Measurements from ENCODE around the gene HSBP1.

Gene HSBP1

DNA sequence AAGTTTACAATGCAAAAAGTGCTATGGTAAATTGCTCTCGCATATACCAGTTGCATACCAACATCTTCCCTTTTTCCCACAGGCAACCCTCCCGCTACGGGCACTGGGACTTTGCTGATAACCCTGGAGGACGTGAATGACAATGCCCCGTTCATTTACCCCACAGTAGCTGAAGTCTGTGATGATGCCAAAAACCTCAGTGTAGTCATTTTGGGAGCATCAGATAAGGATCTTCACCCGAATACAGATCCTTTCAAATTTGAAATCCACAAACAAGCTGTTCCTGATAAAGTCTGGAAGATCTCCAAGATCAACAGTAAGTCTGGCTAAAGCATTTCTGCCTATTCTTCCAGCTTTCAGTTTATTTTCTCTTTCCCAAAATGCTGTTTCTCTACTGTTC is 27.9 kb upstream of the HSBP1 start:
- no peak overlapping the region for H3K4me3 ChIP-seq (ENCODE audit: low read length in 2 of 2)
- H3K27me3 ChIP-seq (ENCODE audit: control insufficient read depth in 2 of 2, insufficient read depth in 2 of 2, low read length in 2 of 2): no peaks in the 10 kb centered on the region
- H3K4me1 ChIP-seq (ENCODE audit: control insufficient read depth in 2 of 2, insufficient read depth in 2 of 2, low read length in 2 of 2): no peaks in the 10 kb centered on the region
- no peak overlapping the region for H3K9ac ChIP-seq (ENCODE audit: low read depth in 1 of 2, low read length in 2 of 2)
- no peaks in the 10 kb centered on the region for H3K9me3 ChIP-seq (ENCODE audit: control insufficient read depth in 2 of 2, low read length in 2 of 2)
- no peak overlapping the region for H3K27ac ChIP-seq (ENCODE audit: low read depth in 2 of 2, low read length in 2 of 2)
- H3K36me3 ChIP-seq (ENCODE audit: control insufficient read depth in 2 of 2, insufficient read depth in 2 of 2, low read length in 2 of 2): no peaks in the 10 kb centered on the region

DNA sequence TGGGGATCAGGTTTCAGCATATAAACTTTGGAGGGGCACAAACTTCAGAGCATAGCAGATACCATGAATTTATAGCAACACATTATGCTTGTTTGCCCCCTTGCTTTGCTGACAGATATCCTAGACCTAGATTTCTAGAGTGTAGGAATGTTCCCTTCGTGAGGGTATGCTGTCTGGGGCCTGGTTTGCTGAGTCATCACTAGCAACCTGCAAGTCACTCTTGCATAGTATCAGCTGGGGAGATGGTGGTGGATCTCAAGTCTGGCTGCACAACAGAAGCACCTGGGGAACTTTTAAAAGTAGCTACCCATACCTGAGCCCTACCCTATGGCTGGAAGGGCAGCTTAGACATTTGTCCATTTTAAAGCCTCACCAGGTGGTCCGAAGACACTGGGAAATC is 22.3 kb upstream of the HSBP1 start:
- H3K9me3 ChIP-seq (ENCODE audit: control insufficient read depth in 2 of 2, low read length in 2 of 2): no peaks in the 10 kb centered on the region
- no peak overlapping the region for H3K4me3 ChIP-seq (ENCODE audit: low read length in 2 of 2)
- H3K36me3 ChIP-seq (ENCODE audit: control insufficient read depth in 2 of 2, insufficient read depth in 2 of 2, low read length in 2 of 2): no peaks in the 10 kb centered on the region
- no peak overlapping the region for H3K27ac ChIP-seq (ENCODE audit: low read depth in 2 of 2, low read length in 2 of 2)
- H3K27me3 ChIP-seq (ENCODE audit: control insufficient read depth in 2 of 2, insufficient read depth in 2 of 2, low read length in 2 of 2): no peaks in the 10 kb centered on the region
- no peak overlapping the region for H3K9ac ChIP-seq (ENCODE audit: low read depth in 1 of 2, low read length in 2 of 2)
- H3K4me1 ChIP-seq (ENCODE audit: control insufficient read depth in 2 of 2, insufficient read depth in 2 of 2, low read length in 2 of 2): no peaks in the 10 kb centered on the region

DNA sequence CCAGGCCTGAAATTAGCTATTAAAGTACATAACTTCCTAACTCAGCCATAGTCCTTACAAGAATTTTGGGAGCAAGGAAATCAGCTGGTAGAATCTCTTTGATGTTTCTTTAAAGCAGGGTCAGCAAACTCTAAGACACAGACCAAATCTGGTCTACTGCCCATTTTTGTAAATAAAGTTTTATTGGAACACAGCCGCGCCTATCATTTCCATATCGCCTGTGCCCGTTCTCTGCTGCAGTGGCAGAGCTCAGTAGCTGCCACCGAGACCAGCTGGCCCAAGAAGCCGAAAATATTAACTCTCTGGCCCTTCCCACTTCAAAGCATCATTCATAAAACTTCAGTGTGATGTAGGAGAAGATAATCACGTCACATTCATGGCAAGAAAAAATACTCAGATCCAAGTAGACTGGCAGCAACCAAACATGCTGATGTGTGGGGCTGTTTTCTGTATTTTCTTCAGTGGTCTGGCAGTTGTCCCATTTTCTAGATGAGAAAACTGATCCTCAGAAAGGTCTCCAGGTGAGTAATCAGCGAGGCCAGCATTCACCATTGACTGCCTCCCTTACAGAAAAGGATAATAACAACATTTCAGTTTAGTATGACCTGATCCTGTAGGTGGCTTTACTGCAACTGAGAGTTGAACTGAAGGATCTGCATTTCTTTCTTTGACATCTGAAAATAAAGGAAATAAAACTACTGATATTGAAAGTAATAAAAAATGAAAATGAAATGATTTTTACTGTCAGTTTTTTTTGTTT is 18.0 kb upstream of the HSBP1 start:
- Histone ChIP-seq H3K4me1 (ENCODE audit: control insufficient read depth in 2 of 2, insufficient read depth in 2 of 2, low read length in 2 of 2) (no peaks in the 10 kb centered on the region), H3K4me3 (ENCODE audit: low read length in 2 of 2) (no peak overlapping the region), H3K27me3 (ENCODE audit: control insufficient read depth in 2 of 2, insufficient read depth in 2 of 2, low read length in 2 of 2) (no peaks in the 10 kb centered on the region), H3K27ac (ENCODE audit: low read depth in 2 of 2, low read length in 2 of 2) (no peak overlapping the region), H3K9ac (ENCODE audit: low read depth in 1 of 2, low read length in 2 of 2) (no peak overlapping the region), H3K36me3 (ENCODE audit: control insufficient read depth in 2 of 2, insufficient read depth in 2 of 2, low read length in 2 of 2) (no peaks in the 10 kb centered on the region), H3K9me3 (ENCODE audit: control insufficient read depth in 2 of 2, low read length in 2 of 2) (no peaks in the 10 kb centered on the region)

DNA sequence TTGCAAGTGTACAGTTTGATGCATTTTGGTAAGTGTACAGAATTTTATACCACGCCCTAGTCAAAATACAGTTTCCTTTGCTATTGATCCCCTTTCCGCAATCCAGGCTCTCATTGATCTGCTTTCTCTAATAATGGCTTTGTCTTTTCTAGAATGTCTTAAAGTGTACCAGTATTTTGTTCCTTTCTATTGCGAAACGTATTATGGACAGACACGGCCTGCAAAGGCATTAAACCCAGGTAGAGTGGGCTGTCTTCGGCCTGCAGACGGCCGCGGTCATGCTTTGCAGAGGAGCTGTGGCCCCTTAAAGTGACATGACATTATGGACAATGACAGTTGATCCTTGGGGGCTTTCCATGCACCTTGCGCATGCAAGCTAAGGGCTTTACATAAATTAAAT is 15.9 kb upstream of the HSBP1 start:
- Histone ChIP-seq H3K27ac (ENCODE audit: low read depth in 2 of 2, low read length in 2 of 2) (no peak overlapping the region), H3K4me1 (ENCODE audit: control insufficient read depth in 2 of 2, insufficient read depth in 2 of 2, low read length in 2 of 2) (no peaks in the 10 kb centered on the region), H3K36me3 (ENCODE audit: control insufficient read depth in 2 of 2, insufficient read depth in 2 of 2, low read length in 2 of 2) (no peaks in the 10 kb centered on the region), H3K4me3 (ENCODE audit: low read length in 2 of 2) (no peak overlapping the region), H3K27me3 (ENCODE audit: control insufficient read depth in 2 of 2, insufficient read depth in 2 of 2, low read length in 2 of 2) (peaks cover 0 to 3% of the 10 kb centered on the region in 2 donors), H3K9me3 (ENCODE audit: control insufficient read depth in 2 of 2, low read length in 2 of 2) (no peaks in the 10 kb centered on the region), H3K9ac (ENCODE audit: low read depth in 1 of 2, low read length in 2 of 2) (no peak overlapping the region)

DNA sequence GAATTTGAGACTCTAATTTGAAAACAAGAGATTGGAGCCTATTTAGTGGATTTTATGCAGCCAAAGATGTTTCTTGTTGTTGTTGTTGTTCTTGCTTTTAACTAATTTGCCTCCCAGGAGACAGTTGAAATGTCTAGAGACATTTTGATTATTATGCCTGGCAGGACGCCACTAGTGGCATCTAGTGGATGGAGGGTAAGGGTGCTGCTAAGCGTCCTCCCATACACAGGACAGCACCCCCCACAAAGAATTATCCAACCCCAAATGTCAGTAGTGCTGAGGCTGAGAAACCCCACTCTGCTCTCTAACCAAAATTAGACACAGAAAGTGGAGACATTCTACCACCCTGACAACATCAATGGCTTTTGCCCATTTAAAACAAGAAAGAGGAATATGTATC is 15.4 kb upstream of the HSBP1 start:
- no peaks in the 10 kb centered on the region for H3K4me1 ChIP-seq (ENCODE audit: control insufficient read depth in 2 of 2, insufficient read depth in 2 of 2, low read length in 2 of 2)
- H3K27me3 ChIP-seq (ENCODE audit: control insufficient read depth in 2 of 2, insufficient read depth in 2 of 2, low read length in 2 of 2): peaks cover 0 to 3% of the 10 kb centered on the region in 2 donors
- H3K9me3 ChIP-seq (ENCODE audit: control insufficient read depth in 2 of 2, low read length in 2 of 2): no peaks in the 10 kb centered on the region
- H3K4me3 ChIP-seq (ENCODE audit: low read length in 2 of 2): no peak overlapping the region
- H3K9ac ChIP-seq (ENCODE audit: low read depth in 1 of 2, low read length in 2 of 2): no peak overlapping the region
- H3K36me3 ChIP-seq (ENCODE audit: control insufficient read depth in 2 of 2, insufficient read depth in 2 of 2, low read length in 2 of 2): no peaks in the 10 kb centered on the region
- no peak overlapping the region for H3K27ac ChIP-seq (ENCODE audit: low read depth in 2 of 2, low read length in 2 of 2)

DNA sequence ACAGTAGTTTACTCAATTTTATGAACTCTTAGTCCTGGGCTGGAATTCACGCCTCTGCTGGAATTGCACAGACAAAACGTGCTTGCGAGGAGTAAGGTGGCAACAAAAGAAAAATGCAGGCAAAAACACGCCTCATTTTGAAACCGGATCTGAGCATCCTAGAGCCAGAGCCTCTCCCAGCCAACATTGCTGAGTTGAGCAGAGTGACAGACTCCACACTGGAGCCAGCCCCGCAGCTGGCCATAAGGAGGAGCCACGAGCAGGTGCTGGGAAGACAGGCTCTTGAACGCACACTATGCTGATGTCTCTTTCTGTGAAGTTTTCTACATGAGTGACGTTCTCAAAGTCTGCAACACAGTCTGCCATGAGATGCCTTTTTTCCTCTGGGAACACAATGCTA is 14.6 kb upstream of the HSBP1 start:
- H3K27ac ChIP-seq (ENCODE audit: low read depth in 2 of 2, low read length in 2 of 2): no peak overlapping the region
- no peak overlapping the region for H3K9ac ChIP-seq (ENCODE audit: low read depth in 1 of 2, low read length in 2 of 2)
- H3K9me3 ChIP-seq (ENCODE audit: control insufficient read depth in 2 of 2, low read length in 2 of 2): no peaks in the 10 kb centered on the region
- H3K4me3 ChIP-seq (ENCODE audit: low read length in 2 of 2): no peak overlapping the region
- peaks cover 0 to 3% of the 10 kb centered on the region in 2 donors for H3K27me3 ChIP-seq (ENCODE audit: control insufficient read depth in 2 of 2, insufficient read depth in 2 of 2, low read length in 2 of 2)
- H3K4me1 ChIP-seq (ENCODE audit: control insufficient read depth in 2 of 2, insufficient read depth in 2 of 2, low read length in 2 of 2): no peaks in the 10 kb centered on the region
- H3K36me3 ChIP-seq (ENCODE audit: control insufficient read depth in 2 of 2, insufficient read depth in 2 of 2, low read length in 2 of 2): no peaks in the 10 kb centered on the region

DNA sequence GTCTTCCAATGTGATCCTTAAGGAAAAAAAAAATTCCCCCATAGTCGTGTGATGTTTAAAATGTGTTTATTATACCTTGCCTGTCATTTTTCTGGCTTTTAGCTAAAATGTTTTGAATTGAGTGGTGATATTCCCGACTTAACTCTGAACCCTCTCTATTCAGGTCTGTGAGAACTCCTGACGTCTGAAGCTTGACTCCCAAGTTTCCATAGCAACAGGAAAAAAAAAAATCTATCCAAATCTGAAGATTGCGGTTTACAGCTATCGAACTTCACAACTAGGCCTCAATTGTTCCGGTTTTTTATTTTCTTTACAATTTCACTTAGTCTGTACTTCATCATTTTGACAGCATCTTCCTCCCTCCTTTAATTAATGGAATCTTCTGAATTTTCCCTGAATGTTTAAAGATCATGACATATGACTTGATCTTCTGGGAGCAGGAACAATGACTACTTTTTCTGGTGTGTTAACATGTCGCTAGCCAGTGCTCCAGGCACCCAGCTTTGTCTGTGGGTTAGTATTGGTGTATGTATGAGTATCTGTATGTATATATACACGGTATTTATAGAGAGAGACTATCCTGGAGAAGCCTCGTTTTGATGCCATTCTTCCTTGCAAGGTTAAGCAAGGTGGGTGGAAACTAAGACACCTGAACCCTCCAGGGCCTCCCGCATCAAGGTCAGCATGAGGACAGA is 12.8 kb upstream of the HSBP1 start:
- Histone ChIP-seq H3K4me1 (ENCODE audit: control insufficient read depth in 2 of 2, insufficient read depth in 2 of 2, low read length in 2 of 2) (no peaks in the 10 kb centered on the region), H3K9me3 (ENCODE audit: control insufficient read depth in 2 of 2, low read length in 2 of 2) (no peaks in the 10 kb centered on the region), H3K36me3 (ENCODE audit: control insufficient read depth in 2 of 2, insufficient read depth in 2 of 2, low read length in 2 of 2) (no peaks in the 10 kb centered on the region), H3K4me3 (ENCODE audit: low read length in 2 of 2) (no peak overlapping the region), H3K27ac (ENCODE audit: low read depth in 2 of 2, low read length in 2 of 2) (no peak overlapping the region), H3K9ac (ENCODE audit: low read depth in 1 of 2, low read length in 2 of 2) (no peak overlapping the region), H3K27me3 (ENCODE audit: control insufficient read depth in 2 of 2, insufficient read depth in 2 of 2, low read length in 2 of 2) (peaks cover 0 to 3% of the 10 kb centered on the region in 2 donors)

DNA sequence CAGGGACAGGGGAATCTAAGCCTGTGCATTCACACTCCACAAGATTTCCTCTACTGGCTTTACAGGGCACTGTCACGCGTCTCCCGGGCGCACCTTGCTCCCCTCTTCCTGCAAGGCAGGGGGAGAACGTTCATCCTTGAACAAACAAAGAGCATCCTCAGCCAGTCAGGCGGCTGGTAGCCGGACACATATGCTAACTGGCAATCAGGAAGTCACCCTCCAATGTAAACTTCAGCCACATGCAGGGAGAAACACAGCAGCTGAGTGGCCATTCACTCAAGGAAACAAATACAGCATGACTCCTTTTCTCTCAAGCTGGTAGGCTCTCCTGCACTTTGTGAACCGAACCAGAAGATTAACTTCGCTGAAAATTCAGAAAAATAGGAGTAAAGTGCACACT is 10.8 kb upstream of the HSBP1 start:
- H3K9me3 ChIP-seq (ENCODE audit: control insufficient read depth in 2 of 2, low read length in 2 of 2): no peaks in the 10 kb centered on the region
- H3K27me3 ChIP-seq (ENCODE audit: control insufficient read depth in 2 of 2, insufficient read depth in 2 of 2, low read length in 2 of 2): peaks cover 0 to 3% of the 10 kb centered on the region in 2 donors
- H3K36me3 ChIP-seq (ENCODE audit: control insufficient read depth in 2 of 2, insufficient read depth in 2 of 2, low read length in 2 of 2): no peaks in the 10 kb centered on the region
- H3K4me3 ChIP-seq (ENCODE audit: low read length in 2 of 2): no peak overlapping the region
- no peaks in the 10 kb centered on the region for H3K4me1 ChIP-seq (ENCODE audit: control insufficient read depth in 2 of 2, insufficient read depth in 2 of 2, low read length in 2 of 2)
- H3K9ac ChIP-seq (ENCODE audit: low read depth in 1 of 2, low read length in 2 of 2): no peak overlapping the region
- H3K27ac ChIP-seq (ENCODE audit: low read depth in 2 of 2, low read length in 2 of 2): no peak overlapping the region

DNA sequence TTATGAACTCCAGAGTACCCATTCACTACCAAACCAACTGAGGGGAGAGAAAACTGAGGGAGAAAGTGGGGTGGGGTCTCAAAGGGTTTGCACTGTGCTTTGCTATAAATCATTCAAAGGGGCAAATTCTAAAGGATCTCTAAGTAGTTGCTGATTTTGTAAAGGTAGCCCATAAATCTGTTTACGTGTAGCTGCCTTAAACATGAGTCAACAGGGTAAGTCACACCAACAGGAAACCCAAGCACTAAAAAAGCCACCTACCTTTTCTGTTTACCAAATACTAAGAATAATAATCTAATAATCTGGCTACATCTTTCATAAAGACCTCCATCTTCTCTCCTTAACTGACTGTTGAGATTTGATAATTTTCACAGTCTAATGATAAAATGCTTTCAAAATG is 8.4 kb upstream of the HSBP1 start:
- H3K4me3 ChIP-seq (ENCODE audit: low read length in 2 of 2): no peak overlapping the region
- H3K9ac ChIP-seq (ENCODE audit: low read depth in 1 of 2, low read length in 2 of 2): no peak overlapping the region
- no peaks in the 10 kb centered on the region for H3K4me1 ChIP-seq (ENCODE audit: control insufficient read depth in 2 of 2, insufficient read depth in 2 of 2, low read length in 2 of 2)
- H3K9me3 ChIP-seq (ENCODE audit: control insufficient read depth in 2 of 2, low read length in 2 of 2): no peaks in the 10 kb centered on the region
- H3K27me3 ChIP-seq (ENCODE audit: control insufficient read depth in 2 of 2, insufficient read depth in 2 of 2, low read length in 2 of 2): peaks cover 0 to 3% of the 10 kb centered on the region in 2 donors
- no peaks in the 10 kb centered on the region for H3K36me3 ChIP-seq (ENCODE audit: control insufficient read depth in 2 of 2, insufficient read depth in 2 of 2, low read length in 2 of 2)
- no peak overlapping the region for H3K27ac ChIP-seq (ENCODE audit: low read depth in 2 of 2, low read length in 2 of 2)

DNA sequence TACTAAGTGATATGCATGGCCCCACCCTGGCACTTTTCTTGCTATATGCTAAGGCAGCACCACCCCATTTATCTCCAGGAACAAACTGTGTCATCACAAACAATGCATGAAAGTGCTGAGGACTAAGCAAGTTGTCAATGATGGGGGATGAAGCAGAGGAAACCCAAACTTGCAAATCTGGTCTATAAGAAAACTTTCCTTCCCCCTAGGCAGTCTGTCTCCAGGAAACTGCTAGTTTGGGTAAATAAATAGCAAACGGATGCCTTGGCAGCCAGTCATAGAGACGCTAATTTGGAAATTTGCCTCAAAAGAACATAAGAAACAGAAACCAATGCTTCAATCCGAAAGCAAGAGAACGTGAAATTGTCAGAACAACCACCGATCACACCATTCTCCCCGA is 5.6 kb upstream of the HSBP1 start:
- H3K27me3 ChIP-seq (ENCODE audit: control insufficient read depth in 2 of 2, insufficient read depth in 2 of 2, low read length in 2 of 2): no peaks in the 10 kb centered on the region
- no peaks in the 10 kb centered on the region for H3K9me3 ChIP-seq (ENCODE audit: control insufficient read depth in 2 of 2, low read length in 2 of 2)
- peak overlapping the region in 1 of 2 donors; percentile 46 for H3K4me3 ChIP-seq (ENCODE audit: low read length in 2 of 2)
- no peaks in the 10 kb centered on the region for H3K36me3 ChIP-seq (ENCODE audit: control insufficient read depth in 2 of 2, insufficient read depth in 2 of 2, low read length in 2 of 2)
- H3K9ac ChIP-seq (ENCODE audit: low read depth in 1 of 2, low read length in 2 of 2): no peak overlapping the region
- no peaks in the 10 kb centered on the region for H3K4me1 ChIP-seq (ENCODE audit: control insufficient read depth in 2 of 2, insufficient read depth in 2 of 2, low read length in 2 of 2)
- peak overlapping the region; percentile 25 to 66 for H3K27ac ChIP-seq (ENCODE audit: low read depth in 2 of 2, low read length in 2 of 2)

All from mucosa of rectum (tissue), 2 donors.